ENCODE data around the gene TMTC1.

The TMTC1 gene

GRCh38 chr12:29460082-29460481 is 323.7 kb downstream of the TMTC1 start:
- Histone ChIP-seq H3K4me1 (ENCODE audit: insufficient read depth, insufficient read length) (no peaks in the 10 kb centered on the region), H3K9me3 (ENCODE audit: insufficient read depth, low read length) (no peaks in the 10 kb centered on the region), H3K36me3 (ENCODE audit: insufficient read depth, insufficient read length, low read length) (no peaks in the 10 kb centered on the region), H3K9ac (ENCODE audit: insufficient read length, low read depth) (no peak overlapping the region), H3K4me3 (ENCODE audit: insufficient read length, low read depth) (no peak overlapping the region), H3K27me3 (ENCODE audit: insufficient read depth, insufficient read length) (no peaks in the 10 kb centered on the region)
- DNase-seq (ENCODE audit: low read depth, low spot score), result no peak
- TF ChIP-seq ZNF274 (IDR thresholded peaks at IDR 0.05; ENCODE audit: low read depth, low read length) (no peak), SUZ12 (IDR thresholded peaks at IDR 0.05; ENCODE audit: extremely low read depth, insufficient read depth, insufficient read length) (no peak), YY1 (IDR thresholded peaks at IDR 0.05; ENCODE audit: insufficient read depth, insufficient read length) (no peak)

GRCh38 chr12:29455087-29455486 is 328.7 kb downstream of the TMTC1 start:
- Histone ChIP-seq H3K4me1 (ENCODE audit: insufficient read depth, insufficient read length) (no peaks in the 10 kb centered on the region), H3K27me3 (ENCODE audit: insufficient read depth, insufficient read length) (no peaks in the 10 kb centered on the region), H3K4me3 (ENCODE audit: insufficient read length, low read depth) (no peak overlapping the region), H3K36me3 (ENCODE audit: insufficient read depth, insufficient read length, low read length) (no peaks in the 10 kb centered on the region), H3K9ac (ENCODE audit: insufficient read length, low read depth) (no peak overlapping the region), H3K9me3 (ENCODE audit: insufficient read depth, low read length) (no peaks in the 10 kb centered on the region)
- no peak for DNase-seq (ENCODE audit: low read depth, low spot score)
- no peak for TF ChIP-seq SUZ12 (IDR thresholded peaks at IDR 0.05; ENCODE audit: extremely low read depth, insufficient read depth, insufficient read length)
- no peak for TF ChIP-seq ZNF274 (IDR thresholded peaks at IDR 0.05; ENCODE audit: low read depth, low read length)
- TF ChIP-seq YY1 (IDR thresholded peaks at IDR 0.05; ENCODE audit: insufficient read depth, insufficient read length), result no peak

- H3K27me3 ChIP-seq (ENCODE audit: insufficient read depth, insufficient read length), result no peaks in the 10 kb centered on the region
- no peak overlapping the region for H3K9ac ChIP-seq (ENCODE audit: insufficient read length, low read depth)
- DNase-seq (ENCODE audit: low read depth, low spot score), result no peak
- H3K4me1 ChIP-seq (ENCODE audit: insufficient read depth, insufficient read length), result no peaks in the 10 kb centered on the region
- no peak overlapping the region for H3K4me3 ChIP-seq (ENCODE audit: insufficient read length, low read depth)
- no peaks in the 10 kb centered on the region for H3K9me3 ChIP-seq (ENCODE audit: insufficient read depth, low read length)
- TF ChIP-seq ZNF274 (IDR thresholded peaks at IDR 0.05; ENCODE audit: low read depth, low read length), result no peak
- no peak for TF ChIP-seq SUZ12 (IDR thresholded peaks at IDR 0.05; ENCODE audit: extremely low read depth, insufficient read depth, insufficient read length)
- TF ChIP-seq YY1 (IDR thresholded peaks at IDR 0.05; ENCODE audit: insufficient read depth, insufficient read length), result no peak
- H3K36me3 ChIP-seq (ENCODE audit: insufficient read depth, insufficient read length, low read length), result no peaks in the 10 kb centered on the region
Measured at GRCh38 chr12:29451888-29452287, 331.9 kb downstream of the TMTC1 start.
